Effector memory CD8-positive, alpha-beta T cell (primary cell): ENCODE measurements around the gene BAIAP2.

Source experiments
- ATAC-seq: fragments of 150-1000 bp; cut with Tn5 transposase; replicated peaks from 2 replicates; pipeline ENCODE4 v1.10.0; 2021; ENCODE audit warnings: mild to moderate bottlenecking, moderate library complexity
- DNase-seq, 3 experiments: peaks; one replicate each; pipeline ENCODE4 v3.0.0; 2021
- H3K27ac Mint-ChIP-seq, 2 donors: one replicate each; pipeline ENCODE4 v1.8.0; 2022; ENCODE audit warnings: mild to moderate bottlenecking in 2 of 2, mixed read lengths in 2 of 2, moderate library complexity in 2 of 2
- H3K27me3 Mint-ChIP-seq, 2 donors: one replicate each; pipeline ENCODE4 v1.8.0; 2022; ENCODE audit warnings: mixed read lengths in 2 of 2
- H3K36me3 Mint-ChIP-seq: one replicate; pipeline ENCODE4 v1.8.0; 2022; ENCODE audit warnings: mild to moderate bottlenecking, moderate library complexity, mixed read lengths; ENCODE audit not compliant: insufficient read depth
- H3K4me1 Mint-ChIP-seq, 2 donors: one replicate each; pipeline ENCODE4 v1.8.0; 2022; ENCODE audit warnings: low read depth in 2 of 2, mixed read lengths in 2 of 2
- H3K4me3 Mint-ChIP-seq, 2 donors: one replicate each; pipeline ENCODE4 v1.8.0; 2022; ENCODE audit warnings: mild to moderate bottlenecking in 2 of 2, mixed read lengths in 2 of 2, moderate library complexity in 2 of 2
- H3K9me3 Mint-ChIP-seq, 2 donors: one replicate each; pipeline ENCODE4 v1.8.0; 2022; ENCODE audit warnings: mixed read lengths in 2 of 2

BAIAP2 gene

GRCh38 chr17:81097134-81097942 is 62.4 kb downstream of the BAIAP2 start:
- peak overlapping the region; percentile 65 to 83 for H3K4me3 Mint-ChIP-seq
- ATAC-seq (no peak), DNase-seq (peak; percentile 50 to 60 (median 58))
- peaks cover 16% of the 10 kb centered on the region for H3K36me3 Mint-ChIP-seq
- H3K27me3 Mint-ChIP-seq = no peaks in the 10 kb centered on the region
- H3K27ac Mint-ChIP-seq = peak overlapping the region; percentile 28 to 98
- no peaks in the 10 kb centered on the region for H3K9me3 Mint-ChIP-seq
- peaks cover 32 to 49% of the 10 kb centered on the region in 2 donors for H3K4me1 Mint-ChIP-seq

- Mint-ChIP-seq H3K27ac (peak overlapping the region; percentile 28 to 98), H3K27me3 (no peaks in the 10 kb centered on the region), H3K36me3 (peaks cover 16% of the 10 kb centered on the region), H3K4me1 (peaks cover 32 to 47% of the 10 kb centered on the region in 2 donors), H3K9me3 (no peaks in the 10 kb centered on the region), H3K4me3 (peak overlapping the region in 1 of 2 donors; percentile 83)
- DNase-seq = no peak
- ATAC-seq = no peak
Measured at GRCh38 chr17:81097943-81098308, 63.0 kb downstream of the BAIAP2 start.

GRCh38 chr17:81099888-81100287 is 64.9 kb downstream of the BAIAP2 start:
- no peak for DNase-seq
- peak overlapping the region in 1 of 2 donors; percentile 31 for H3K4me3 Mint-ChIP-seq
- no peaks in the 10 kb centered on the region for H3K9me3 Mint-ChIP-seq
- peak overlapping the region; percentile 38 for H3K27ac Mint-ChIP-seq
- no peaks in the 10 kb centered on the region for H3K27me3 Mint-ChIP-seq
- H3K36me3 Mint-ChIP-seq = peaks cover 9% of the 10 kb centered on the region
- H3K4me1 Mint-ChIP-seq = peaks cover 25 to 32% of the 10 kb centered on the region in 2 donors
- no peak for ATAC-seq

- Mint-ChIP-seq H3K36me3 (peaks cover 7% of the 10 kb centered on the region), H3K4me3 (no peak overlapping the region), H3K27ac (peak overlapping the region; percentile 38), H3K4me1 (peaks cover 17 to 24% of the 10 kb centered on the region in 2 donors), H3K27me3 (no peaks in the 10 kb centered on the region), H3K9me3 (no peaks in the 10 kb centered on the region)
- no peak for DNase-seq
- ATAC-seq = no peak
Measured at GRCh38 chr17:81100668-81101067, 65.7 kb downstream of the BAIAP2 start.

- H3K27ac Mint-ChIP-seq = no peak overlapping the region
Measured at GRCh38 chr17:81101614-81102306, 66.8 kb downstream of the BAIAP2 start.

GRCh38 chr17:81102352-81102751 is 67.4 kb downstream of the BAIAP2 start:
- no peak overlapping the region for H3K27ac Mint-ChIP-seq
- H3K9me3 Mint-ChIP-seq = no peaks in the 10 kb centered on the region
- peaks cover 7% of the 10 kb centered on the region for H3K36me3 Mint-ChIP-seq
- DNase-seq (no peak), ATAC-seq (no peak)
- H3K4me1 Mint-ChIP-seq = peaks cover 4 to 11% of the 10 kb centered on the region in 2 donors
- no peaks in the 10 kb centered on the region for H3K27me3 Mint-ChIP-seq
- H3K4me3 Mint-ChIP-seq = no peak overlapping the region

More at GRCh38 chr17:81101614-81102306, 66.8 kb downstream of the BAIAP2 start:
- Mint-ChIP-seq H3K9me3 (no peaks in the 10 kb centered on the region), H3K4me3 (no peak overlapping the region), H3K36me3 (peaks cover 7% of the 10 kb centered on the region), H3K27me3 (no peaks in the 10 kb centered on the region), H3K4me1 (peaks cover 6 to 14% of the 10 kb centered on the region in 2 donors)
- DNase-seq = peak; percentile 89 to 92 (median 90)
- peak; percentile 95 for ATAC-seq

- Mint-ChIP-seq H3K9me3 (no peaks in the 10 kb centered on the region), H3K27ac (no peak overlapping the region), H3K36me3 (peaks cover 7% of the 10 kb centered on the region), H3K4me1 (peaks cover 4 to 8% of the 10 kb centered on the region in 2 donors), H3K4me3 (no peak overlapping the region), H3K27me3 (no peaks in the 10 kb centered on the region)
- no peak for ATAC-seq
- no peak for DNase-seq
Measured at GRCh38 chr17:81102869-81103268, 67.9 kb downstream of the BAIAP2 start.

GRCh38 chr17:81103379-81103778 is 68.4 kb downstream of the BAIAP2 start:
- DNase-seq (no peak), ATAC-seq (no peak)
- no peak overlapping the region for H3K4me3 Mint-ChIP-seq
- H3K4me1 Mint-ChIP-seq = peaks cover 4 to 7% of the 10 kb centered on the region in 2 donors
- H3K9me3 Mint-ChIP-seq = no peaks in the 10 kb centered on the region
- H3K36me3 Mint-ChIP-seq = peaks cover 7% of the 10 kb centered on the region
- no peaks in the 10 kb centered on the region for H3K27me3 Mint-ChIP-seq
- no peak overlapping the region for H3K27ac Mint-ChIP-seq

GRCh38 chr17:81106716-81107115 is 71.8 kb downstream of the BAIAP2 start:
- H3K36me3 Mint-ChIP-seq = peaks cover 3% of the 10 kb centered on the region
- H3K27ac Mint-ChIP-seq = no peak overlapping the region
- DNase-seq = no peak
- H3K4me1 Mint-ChIP-seq = peaks cover 0 to 5% of the 10 kb centered on the region in 2 donors
- no peak for ATAC-seq
- H3K9me3 Mint-ChIP-seq = no peaks in the 10 kb centered on the region
- no peaks in the 10 kb centered on the region for H3K27me3 Mint-ChIP-seq
- no peak overlapping the region for H3K4me3 Mint-ChIP-seq

GRCh38 chr17:81108220-81108619 is 73.3 kb downstream of the BAIAP2 start:
- ATAC-seq = no peak
- DNase-seq = no peak
- no peaks in the 10 kb centered on the region for H3K27me3 Mint-ChIP-seq
- no peaks in the 10 kb centered on the region for H3K9me3 Mint-ChIP-seq
- H3K36me3 Mint-ChIP-seq = peaks cover 3% of the 10 kb centered on the region
- peaks cover 0 to 3% of the 10 kb centered on the region in 2 donors for H3K4me1 Mint-ChIP-seq
- H3K27ac Mint-ChIP-seq = no peak overlapping the region
- H3K4me3 Mint-ChIP-seq = no peak overlapping the region

- ATAC-seq (no peak), DNase-seq (no peak)
- no peak overlapping the region for H3K4me3 Mint-ChIP-seq
- no peaks in the 10 kb centered on the region for H3K36me3 Mint-ChIP-seq
- H3K27ac Mint-ChIP-seq = no peak overlapping the region
- no peaks in the 10 kb centered on the region for H3K27me3 Mint-ChIP-seq
- H3K9me3 Mint-ChIP-seq = no peaks in the 10 kb centered on the region
- H3K4me1 Mint-ChIP-seq = peaks cover 0 to 3% of the 10 kb centered on the region in 2 donors
Measured at GRCh38 chr17:81109957-81110356, 75.0 kb downstream of the BAIAP2 start.

GRCh38 chr17:81110488-81111040 is 75.6 kb downstream of the BAIAP2 start:
- no peaks in the 10 kb centered on the region for H3K27me3 Mint-ChIP-seq
- H3K36me3 Mint-ChIP-seq = no peaks in the 10 kb centered on the region
- H3K9me3 Mint-ChIP-seq = no peaks in the 10 kb centered on the region
- H3K27ac Mint-ChIP-seq = no peak overlapping the region
- H3K4me3 Mint-ChIP-seq = no peak overlapping the region
- DNase-seq (no peak), ATAC-seq (no peak)
- peaks cover 0 to 3% of the 10 kb centered on the region in 2 donors for H3K4me1 Mint-ChIP-seq

GRCh38 chr17:81111066-81111465 is 76.1 kb downstream of the BAIAP2 start:
- peaks cover 0 to 3% of the 10 kb centered on the region in 2 donors for H3K4me1 Mint-ChIP-seq
- H3K9me3 Mint-ChIP-seq = no peaks in the 10 kb centered on the region
- ATAC-seq (no peak), DNase-seq (no peak)
- no peak overlapping the region for H3K4me3 Mint-ChIP-seq
- no peaks in the 10 kb centered on the region for H3K36me3 Mint-ChIP-seq
- H3K27me3 Mint-ChIP-seq = no peaks in the 10 kb centered on the region
- no peak overlapping the region for H3K27ac Mint-ChIP-seq
